ENCODE data around the gene MBD1.
A peak's percentile ranks its signal among the peaks of the same experiment; 100 is the strongest.

The MBD1 gene

GRCh38 chr18:50306944-50307343 lies 25.6 kb upstream of the MBD1 start:
- peak overlapping the region; percentile 46 for H3K4me3 ChIP-seq (ENCODE audit: low read depth, low read length)
- TF ChIP-seq CTCF (IDR thresholded peaks at IDR 0.05; ENCODE audit: low read depth, low read length, missing control alignments), result no peak
- peak; percentile 83 for DNase-seq (ENCODE audit: low read depth)
- in situ Hi-C loops (cut with HindIII; ENCODE audit: low sequenced_read_pairs), result no loop called here

- no peak overlapping the region for H3K4me3 ChIP-seq (ENCODE audit: low read depth, low read length)
- no peak for TF ChIP-seq CTCF (IDR thresholded peaks at IDR 0.05; ENCODE audit: low read depth, low read length, missing control alignments)
- in situ Hi-C loops (cut with HindIII; ENCODE audit: low sequenced_read_pairs), result no loop called here
- DNase-seq (ENCODE audit: low read depth), result no peak
Observed at GRCh38 chr18:50301074-50301473, 19.8 kb upstream of the MBD1 start.

GRCh38 chr18:50299626-50300388 lies 18.5 kb upstream of the MBD1 start:
- H3K4me3 ChIP-seq (ENCODE audit: low read depth, low read length), result no peak overlapping the region
- no peak for TF ChIP-seq CTCF (IDR thresholded peaks at IDR 0.05; ENCODE audit: low read depth, low read length, missing control alignments)
- in situ Hi-C loops (cut with HindIII; ENCODE audit: low sequenced_read_pairs), result no loop called here
- DNase-seq (ENCODE audit: low read depth), result no peak

GRCh38 chr18:50298443-50299284 lies 17.3 kb upstream of the MBD1 start:
- in situ Hi-C loops (cut with HindIII; ENCODE audit: low sequenced_read_pairs), result no loop called here
- H3K4me3 ChIP-seq (ENCODE audit: low read depth, low read length), result peak overlapping the region; percentile 40
- DNase-seq (ENCODE audit: low read depth), result no peak
- no peak for TF ChIP-seq CTCF (IDR thresholded peaks at IDR 0.05; ENCODE audit: low read depth, low read length, missing control alignments)

GRCh38 chr18:50297621-50298442 lies 16.5 kb upstream of the MBD1 start:
- peak; percentile 36 for DNase-seq (ENCODE audit: low read depth)
- TF ChIP-seq CTCF (IDR thresholded peaks at IDR 0.05; ENCODE audit: low read depth, low read length, missing control alignments), result no peak
- in situ Hi-C loops (cut with HindIII; ENCODE audit: low sequenced_read_pairs), result no loop called here
- peak overlapping the region; percentile 40 for H3K4me3 ChIP-seq (ENCODE audit: low read depth, low read length)

- in situ Hi-C loops (cut with HindIII; ENCODE audit: low sequenced_read_pairs), result no loop called here
Observed at GRCh38 chr18:50293039-50293438, 11.7 kb upstream of the MBD1 start.

More at GRCh38 chr18:50293039-50293438, 11.7 kb upstream of the MBD1 start:
- no peak for DNase-seq (ENCODE audit: low read depth)
- H3K4me3 ChIP-seq (ENCODE audit: low read depth, low read length), result no peak overlapping the region
- TF ChIP-seq CTCF (IDR thresholded peaks at IDR 0.05; ENCODE audit: low read depth, low read length, missing control alignments), result no peak
